ENCODE results near the gene ARFIP1.
"Not testable (repeated sequence)": the region's sequence is repeated elsewhere in the genome, so short reads cannot be mapped to it uniquely, and the experiment has no call there.

ARFIP1 gene

GRCh38 chr4:152848508-152848907 is 68.8 kb downstream of the ARFIP1 start:
- DNase-seq: no peak

- no peak for DNase-seq
Observed at GRCh38 chr4:152849350-152849749, 69.6 kb downstream of the ARFIP1 start.

- DNase-seq: no peak
Observed at GRCh38 chr4:152850377-152850776, 70.6 kb downstream of the ARFIP1 start.

- no peak for DNase-seq
Observed at GRCh38 chr4:152851226-152851625, 71.5 kb downstream of the ARFIP1 start.

- no peak for DNase-seq
Observed at GRCh38 chr4:152853293-152853692, 73.5 kb downstream of the ARFIP1 start.

- DNase-seq: not testable (repeated sequence)
Observed at GRCh38 chr4:152854016-152854415, 74.3 kb downstream of the ARFIP1 start.

GRCh38 chr4:152856960-152857359 is 77.2 kb downstream of the ARFIP1 start:
- no peak for DNase-seq

- DNase-seq: no peak
Observed at GRCh38 chr4:152858934-152859333, 79.2 kb downstream of the ARFIP1 start.

GRCh38 chr4:152860046-152860445 is 80.3 kb downstream of the ARFIP1 start:
- DNase-seq: no peak

GRCh38 chr4:152862608-152863007 is 82.9 kb downstream of the ARFIP1 start:
- DNase-seq: no peak

- DNase-seq: no peak
Observed at GRCh38 chr4:152864361-152864760, 84.6 kb downstream of the ARFIP1 start.

GRCh38 chr4:152866432-152866993 is 86.8 kb downstream of the ARFIP1 start:
- not testable (repeated sequence) for DNase-seq

GRCh38 chr4:152870606-152871005 is 90.9 kb downstream of the ARFIP1 start:
- DNase-seq: no peak

GRCh38 chr4:152875261-152875660 is 95.5 kb downstream of the ARFIP1 start:
- no peak for DNase-seq

- no peak for DNase-seq
Observed at GRCh38 chr4:152877868-152878267, 98.1 kb downstream of the ARFIP1 start.

GRCh38 chr4:152880263-152880662 is 100.5 kb downstream of the ARFIP1 start:
- DNase-seq: no peak

- DNase-seq: no peak
Observed at GRCh38 chr4:152881974-152882373, 102.2 kb downstream of the ARFIP1 start.

- DNase-seq: no peak
Observed at GRCh38 chr4:152885185-152885584, 105.4 kb downstream of the ARFIP1 start.

- no peak for DNase-seq
Observed at GRCh38 chr4:152886201-152886600, 106.4 kb downstream of the ARFIP1 start.

- DNase-seq: no peak
Observed at GRCh38 chr4:152887981-152888380, 108.2 kb downstream of the ARFIP1 start.

- no peak for DNase-seq
Observed at GRCh38 chr4:152892974-152893373, 113.2 kb downstream of the ARFIP1 start.

GRCh38 chr4:152894673-152895072 is 114.9 kb downstream of the ARFIP1 start:
- DNase-seq: no peak

GRCh38 chr4:152896811-152897210 is 117.1 kb downstream of the ARFIP1 start:
- no peak for DNase-seq

- not testable (repeated sequence) for DNase-seq
Observed at GRCh38 chr4:152898133-152898532, 118.4 kb downstream of the ARFIP1 start.

- DNase-seq: no peak
Observed at GRCh38 chr4:152898606-152899005, 118.9 kb downstream of the ARFIP1 start.

- DNase-seq: no peak
Observed at GRCh38 chr4:152900395-152900794, 120.6 kb downstream of the ARFIP1 start.

All from NCI-H345 (cell line).